Caco-2 (cell line): Measurements from ENCODE around the gene LTB4R2. TPM values are rescaled to one million over a fixed set of nuclear protein-coding genes. Genes with fewer than 3 reads are reported as not detected.

Source experiments
- BruUV-seq: library from RNA; stranded (reverse); fragments of 400-500 nt; replicated peaks from 2 replicates; lab custom pipeline; 2021; lab: Mats Ljungman, UMichigan
- CTCF ChIA-PET: fragments of 300-600 bp; sonication (Branson Sonifier 250); formaldehyde crosslinking; loops from one replicate; lab custom pipeline; 2022; ENCODE audit warnings: antibody characterized with exemption; lab: Charles Lee
- POLR2A ChIA-PET: fragments of 300-600 bp; sonication (Branson Sonifier 250); formaldehyde crosslinking; loops from one replicate; lab custom pipeline; 2022; ENCODE audit warnings: antibody characterized with exemption; lab: Charles Lee
- DNase-seq, 2 experiments: peaks; one replicate each; pipeline versions ENCODE4 v3.0.0 to v3.0.0-alpha.2; 2020 to 2022
- H3K27me3 ChIP-seq: replicated peaks from 2 replicates; pipeline ENCODE4 v1.6.0; 2011; ENCODE audit warnings: low read length; ENCODE audit not compliant: control insufficient read depth, insufficient read depth
- H3K36me3 ChIP-seq: 2 replicates; pipeline ENCODE4 v1.5.1; 2011; ENCODE audit warnings: low read length; ENCODE audit not compliant: control insufficient read depth, insufficient read depth
- H3K4me1 ChIP-seq: fragments of 250-450 bp; sonication (Bioruptor Pico); 2 replicates; pipeline ENCODE4 v1.5.1; 2020; ENCODE audit warnings: mild to moderate bottlenecking
- H3K4me3 ChIP-seq: 2 replicates; pipeline ENCODE4 v1.5.1; 2011; ENCODE audit warnings: low read depth, mild to moderate bottlenecking, control low read depth, low read length
- H3K9me3 ChIP-seq: fragments of 250-450 bp; sonication (Bioruptor Pico); 2 replicates; pipeline ENCODE4 v1.5.1; 2020; ENCODE audit warnings: mild to moderate bottlenecking, moderate library complexity
- H3K27ac Mint-ChIP-seq: one replicate; pipeline ENCODE4 v1.8.0; 2022; ENCODE audit warnings: mixed read lengths; ENCODE audit not compliant: unreplicated experiment
- H3K27me3 Mint-ChIP-seq: one replicate; pipeline ENCODE4 v1.8.0; 2022; ENCODE audit warnings: mixed read lengths; ENCODE audit not compliant: insufficient read depth, unreplicated experiment
- H3K36me3 Mint-ChIP-seq: one replicate; pipeline ENCODE4 v1.8.0; 2022; ENCODE audit warnings: mild to moderate bottlenecking, mixed read lengths; ENCODE audit not compliant: insufficient read depth, unreplicated experiment
- H3K4me1 Mint-ChIP-seq: one replicate; pipeline ENCODE4 v1.8.0; 2022; ENCODE audit warnings: low read depth, mixed read lengths; ENCODE audit not compliant: unreplicated experiment
- H3K4me3 Mint-ChIP-seq: one replicate; pipeline ENCODE4 v1.8.0; 2022; ENCODE audit warnings: mild to moderate bottlenecking, moderate library complexity, mixed read lengths; ENCODE audit not compliant: unreplicated experiment
- H3K9me3 Mint-ChIP-seq: one replicate; pipeline ENCODE4 v1.8.0; 2022; ENCODE audit warnings: mixed read lengths; ENCODE audit not compliant: unreplicated experiment
- CTCF ChIP-seq, 2 experiments: fragments of 200-600 bp in 1 of 2; IDR thresholded peaks; 1 replicate in 1 of 2; 2 replicates in 1 of 2; pipeline versions ENCODE4 v1.5.1 to v1.8.0; 2011 to 2022; ENCODE audit warnings: antibody characterized with exemption in 1 of 2, control low read depth in 1 of 2, inconsistent platforms in 1 of 2, low read depth in 1 of 2, low read length in 1 of 2, mild to moderate bottlenecking in 1 of 2, moderate library complexity in 1 of 2; ENCODE audit not compliant: insufficient read depth in 1 of 2, severe bottlenecking in 1 of 2, unreplicated experiment in 1 of 2
- intact Hi-C: fragments of 100-400 bp; cut with micrococcal nuclease; formaldehyde crosslinking; loops from one replicate; pipeline ENCODE4 v1.10.0; 2022; ENCODE audit not compliant: unreplicated experiment
- total RNA-seq: library from RNA; stranded (reverse); gene quantifications from 2 replicates; pipeline ENCODE4 v1.2.3, GENCODE V29; 2022

The LTB4R2 gene
- total RNA-seq, 1 experiment from 2014 or later, result 10.3 TPM

- TF ChIP-seq CTCF (IDR thresholded peaks at IDR 0.05; ENCODE audit: insufficient read depth in 1 of 2, low read depth in 1 of 2, low read length in 1 of 2, severe bottlenecking in 1 of 2, unreplicated experiment in 1 of 2), result no peak
- no TSS peak for BruUV-seq
- no peaks in the 10 kb centered on the region for H3K27me3 ChIP-seq
- ChIA-PET POLR2A (no interaction called here), CTCF (interaction anchor here (1.1 to 1.7 kb wide), 2 partner anchors 53 to 70 kb away, joined by 3 to 11 read pairs; partner anchors contain the start of gene CIDEB)
- no peak overlapping the region for H3K4me3 ChIP-seq
- no peaks in the 10 kb centered on the region for H3K27me3 Mint-ChIP-seq
- intact Hi-C loops, result no loop called here
- H3K9me3 Mint-ChIP-seq, result no peaks in the 10 kb centered on the region
- H3K4me1 ChIP-seq, result no peaks in the 10 kb centered on the region
- no peak overlapping the region for H3K4me3 Mint-ChIP-seq
- no peak for DNase-seq
- H3K36me3 Mint-ChIP-seq, result no peaks in the 10 kb centered on the region
- no peak overlapping the region for H3K27ac Mint-ChIP-seq
- peaks cover 13% of the 10 kb centered on the region for H3K4me1 Mint-ChIP-seq
- no peaks in the 10 kb centered on the region for H3K36me3 ChIP-seq
- no peaks in the 10 kb centered on the region for H3K9me3 ChIP-seq
These were observed 51.4 kb downstream of the LTB4R2 start for GRCh38 chr14:24361326-24361725.

Other genes starting within 250 kb of the LTB4R2 start
- gene CPNE6, start 238.6 kb upstream of the LTB4R2 start, total RNA-seq, result not detected in 2 replicates
- 132 and 146 TPM in 2 replicates for gene PCK2, start 215.8 kb upstream of the LTB4R2 start, total RNA-seq
- gene DCAF11, start 195.4 kb upstream of the LTB4R2 start, total RNA-seq, result 58.1 and 65.9 TPM in 2 replicates
- gene NRL, start 195.2 kb upstream of the LTB4R2 start, total RNA-seq, result 2.1 and 2.3 TPM in 2 replicates
- 0.39 and 0.44 TPM in 2 replicates for gene FITM1, start 179.5 kb upstream of the LTB4R2 start, total RNA-seq
- gene PSME1, start 173.9 kb upstream of the LTB4R2 start, total RNA-seq, result 130 and 141 TPM in 2 replicates
- 31.1 and 32.4 TPM in 2 replicates for gene EMC9, start 168.5 kb upstream of the LTB4R2 start, total RNA-seq
- 142 and 145 TPM in 2 replicates for gene PSME2, start 163.5 kb upstream of the LTB4R2 start, total RNA-seq
- gene RNF31, start 162.6 kb upstream of the LTB4R2 start, total RNA-seq, result 72.2 and 77.6 TPM in 2 replicates
- gene IRF9, start 148.9 kb upstream of the LTB4R2 start, total RNA-seq, result 54.1 and 55.4 TPM in 2 replicates
- 8.4 and 10.6 TPM in 2 replicates for gene REC8, start 138.1 kb upstream of the LTB4R2 start, total RNA-seq
- gene IPO4, start 121.3 kb upstream of the LTB4R2 start, total RNA-seq, result 85.4 and 95.8 TPM in 2 replicates
- 41.9 and 47.1 TPM in 2 replicates for gene TM9SF1, start 114.7 kb upstream of the LTB4R2 start, total RNA-seq
- not detected in 2 replicates for gene TSSK4, start 104.4 kb upstream of the LTB4R2 start, total RNA-seq
- gene CHMP4A, start 96.7 kb upstream of the LTB4R2 start, total RNA-seq, result 57.7 and 58.7 TPM in 2 replicates
- 19.6 and 20.5 TPM in 2 replicates for gene MDP1, start 94.1 kb upstream of the LTB4R2 start, total RNA-seq
- gene NEDD8, start 77.8 kb upstream of the LTB4R2 start, total RNA-seq, result 210 and 218 TPM in 2 replicates
- 76.9 and 80.1 TPM in 2 replicates for gene GMPR2, start 77.2 kb upstream of the LTB4R2 start, total RNA-seq
- 33.4 and 34.4 TPM in 2 replicates for gene TINF2, start 67.5 kb upstream of the LTB4R2 start, total RNA-seq
- gene TGM1, start 47.0 kb upstream of the LTB4R2 start, total RNA-seq, result 5.9 and 6.1 TPM in 2 replicates
- gene RABGGTA, start 38.5 kb upstream of the LTB4R2 start, total RNA-seq, result 27.1 and 30.4 TPM in 2 replicates
- gene DHRS1, start 10.4 kb upstream of the LTB4R2 start, total RNA-seq, result 15.6 and 18.1 TPM in 2 replicates
- 35.1 and 38.3 TPM in 2 replicates for gene NOP9, start 10.3 kb upstream of the LTB4R2 start, total RNA-seq
- 3.5 and 7.2 TPM in 2 replicates for gene CIDEB, start 2.2 kb upstream of the LTB4R2 start, total RNA-seq
- gene LTB4R, start 1.4 kb downstream of the LTB4R2 start, total RNA-seq, result 7.3 and 7.8 TPM in 2 replicates
- 0.57 and 0.60 TPM in 2 replicates for gene ADCY4, start 24.9 kb downstream of the LTB4R2 start, total RNA-seq
- gene RIPK3, start 29.9 kb downstream of the LTB4R2 start, total RNA-seq, result 1.5 TPM in 2 replicates
- 0.84 and 0.88 TPM in 2 replicates for gene NFATC4, start 58.0 kb downstream of the LTB4R2 start, total RNA-seq
- 5.9 and 6.1 TPM in 2 replicates for gene NYNRIN, start 88.9 kb downstream of the LTB4R2 start, total RNA-seq
- gene CBLN3, start 119.5 kb downstream of the LTB4R2 start, total RNA-seq, result 1.1 and 1.4 TPM in 2 replicates
- 50.0 and 50.5 TPM in 2 replicates for gene KHNYN, start 119.8 kb downstream of the LTB4R2 start, total RNA-seq
- 44.1 and 45.8 TPM in 2 replicates for gene SDR39U1, start 132.6 kb downstream of the LTB4R2 start, total RNA-seq
- not detected in 2 replicates for gene CMA1, start 198.1 kb downstream of the LTB4R2 start, total RNA-seq